H7 (cell line): Measurements from ENCODE around the gene VANGL1. TPM values are rescaled to one million over a fixed set of nuclear protein-coding genes. Genes with fewer than 3 reads are reported as not detected.

ENCODE experiments used
- DNase-seq: peaks from one replicate; pipeline ENCODE4 v3.0.0; 2012
- H3K27me3 ChIP-seq: 2 replicates; pipeline ENCODE4 v1.6.0; 2011; ENCODE audit warnings: mild to moderate bottlenecking, low read length; ENCODE audit not compliant: control insufficient read depth, insufficient read depth
- H3K36me3 ChIP-seq: replicated peaks from 2 replicates; pipeline ENCODE4 v1.5.1; 2011; ENCODE audit warnings: low read length; ENCODE audit not compliant: control insufficient read depth, insufficient read depth
- H3K4me3 ChIP-seq: 2 replicates; pipeline ENCODE4 v1.5.1; 2011; ENCODE audit warnings: low read depth, mild to moderate bottlenecking, control low read depth, low read length, moderate library complexity; ENCODE audit not compliant: insufficient read depth
- total RNA-seq: library from RNA; depleted of rRNA; stranded (reverse); fragments of >200 nt; shearing (Covaris generic); gene quantifications from 2 replicates; pipeline ENCODE4 v1.2.3, GENCODE V29; 2014

The VANGL1 gene
- total RNA-seq, 1 experiment from 2014 or later: 37.1 TPM

- no peak overlapping the region for H3K4me3 ChIP-seq
- DNase-seq: no peak
- H3K27me3 ChIP-seq: no peaks in the 10 kb centered on the region
- no peaks in the 10 kb centered on the region for H3K36me3 ChIP-seq
These were observed 72.9 kb downstream of the VANGL1 start for GRCh38 chr1:115714572-115715141.

- DNase-seq: peak; percentile 37
- Histone ChIP-seq H3K27me3 (no peaks in the 10 kb centered on the region), H3K36me3 (no peaks in the 10 kb centered on the region), H3K4me3 (no peak overlapping the region)
These were observed 75.8 kb downstream of the VANGL1 start for GRCh38 chr1:115717541-115717940.

GRCh38 chr1:115718011-115718754 is 76.4 kb downstream of the VANGL1 start:
- Histone ChIP-seq H3K36me3 (no peaks in the 10 kb centered on the region), H3K27me3 (no peaks in the 10 kb centered on the region), H3K4me3 (no peak overlapping the region)
- no peak for DNase-seq

- DNase-seq: no peak
- Histone ChIP-seq H3K36me3 (no peaks in the 10 kb centered on the region), H3K4me3 (no peak overlapping the region), H3K27me3 (no peaks in the 10 kb centered on the region)
These were observed 77.5 kb downstream of the VANGL1 start for GRCh38 chr1:115719285-115719684.

- no peak for DNase-seq
- H3K27me3 ChIP-seq: no peaks in the 10 kb centered on the region
- H3K4me3 ChIP-seq: no peak overlapping the region
- no peaks in the 10 kb centered on the region for H3K36me3 ChIP-seq
These were observed 80.5 kb downstream of the VANGL1 start for GRCh38 chr1:115722221-115722620.

- H3K27me3 ChIP-seq: peaks cover 1% of the 10 kb centered on the region; the same call in 1 of the 2 replicates
- DNase-seq: no peak
- no peaks in the 10 kb centered on the region for H3K36me3 ChIP-seq
- no peak overlapping the region for H3K4me3 ChIP-seq
These were observed 82.0 kb downstream of the VANGL1 start for GRCh38 chr1:115723756-115724155.

- DNase-seq: no peak
- no peak overlapping the region for H3K4me3 ChIP-seq
- peaks cover 1% of the 10 kb centered on the region; the same call in 1 of the 2 replicates for H3K27me3 ChIP-seq
- no peaks in the 10 kb centered on the region for H3K36me3 ChIP-seq
These were observed 83.8 kb downstream of the VANGL1 start for GRCh38 chr1:115725600-115725999.

- no peak overlapping the region for H3K4me3 ChIP-seq
- peaks cover 1% of the 10 kb centered on the region; the same call in 1 of the 2 replicates for H3K27me3 ChIP-seq
- DNase-seq: no peak
- no peaks in the 10 kb centered on the region for H3K36me3 ChIP-seq
These were observed 84.4 kb downstream of the VANGL1 start for GRCh38 chr1:115726161-115726560.

GRCh38 chr1:115726570-115726969 is 84.8 kb downstream of the VANGL1 start:
- Histone ChIP-seq H3K36me3 (no peaks in the 10 kb centered on the region), H3K4me3 (no peak overlapping the region), H3K27me3 (peaks cover 1% of the 10 kb centered on the region; the same call in 1 of the 2 replicates)
- no peak for DNase-seq

- no peak for DNase-seq
- H3K4me3 ChIP-seq: no peak overlapping the region
- H3K36me3 ChIP-seq: no peaks in the 10 kb centered on the region
- H3K27me3 ChIP-seq: peaks cover 1% of the 10 kb centered on the region; the same call in 1 of the 2 replicates
These were observed 86.0 kb downstream of the VANGL1 start for GRCh38 chr1:115727706-115728249.

GRCh38 chr1:115728341-115728740 is 86.6 kb downstream of the VANGL1 start:
- Histone ChIP-seq H3K27me3 (peaks cover 1% of the 10 kb centered on the region; the same call in 1 of the 2 replicates), H3K4me3 (no peak overlapping the region), H3K36me3 (no peaks in the 10 kb centered on the region)
- DNase-seq: no peak

GRCh38 chr1:115729756-115730155 is 88.0 kb downstream of the VANGL1 start:
- Histone ChIP-seq H3K36me3 (no peaks in the 10 kb centered on the region), H3K27me3 (peaks cover 1% of the 10 kb centered on the region; the same call in 1 of the 2 replicates), H3K4me3 (no peak overlapping the region)
- DNase-seq: no peak

GRCh38 chr1:115732316-115732715 is 90.5 kb downstream of the VANGL1 start:
- no peak overlapping the region for H3K4me3 ChIP-seq
- DNase-seq: no peak
- H3K27me3 ChIP-seq: peaks cover 1% of the 10 kb centered on the region; the same call in 1 of the 2 replicates
- no peaks in the 10 kb centered on the region for H3K36me3 ChIP-seq

- Histone ChIP-seq H3K36me3 (no peaks in the 10 kb centered on the region), H3K27me3 (no peaks in the 10 kb centered on the region; the same call in 1 of the 2 replicates), H3K4me3 (no peak overlapping the region)
- no peak for DNase-seq
These were observed 99.0 kb downstream of the VANGL1 start for GRCh38 chr1:115740811-115741210.

- DNase-seq: no peak
- no peaks in the 10 kb centered on the region for H3K27me3 ChIP-seq
- no peak overlapping the region for H3K4me3 ChIP-seq
- H3K36me3 ChIP-seq: no peaks in the 10 kb centered on the region
These were observed 103.0 kb downstream of the VANGL1 start for GRCh38 chr1:115744646-115745275.
